GM23338 (cell line): ENCODE results near the gene CCL24. TPM values are rescaled to one million over a fixed set of nuclear protein-coding genes. Genes with fewer than 3 reads are reported as not detected.

Source experiments
- ATAC-seq: fragments of 200-7000 bp; cut with Tn5 transposase; 3 replicates; pipeline ENCODE4 v1.9.1; 2020
- DNase-seq: peaks from one replicate; pipeline ENCODE4 v3.0.0-alpha.2; 2015; ENCODE audit warnings: low spot score
- H2AFZ ChIP-seq: fragments of 200-600 bp; sonication (generic); 2 replicates; pipeline ENCODE4 v1.8.0; 2016; ENCODE audit warnings: antibody characterized with exemption, mild to moderate bottlenecking, moderate library complexity
- H3F3A ChIP-seq: fragments of 200-600 bp; sonication (generic); replicated peaks from 2 replicates; pipeline ENCODE4 v1.8.0; 2017; ENCODE audit warnings: antibody characterized with exemption, mixed run types, low read depth
- H3K27ac ChIP-seq: fragments of 200-600 bp; sonication (generic); 2 replicates; pipeline ENCODE4 v1.6.1; 2016; ENCODE audit warnings: low read depth
- H3K27me3 ChIP-seq: fragments of 200-600 bp; sonication (generic); 2 replicates; pipeline ENCODE4 v1.8.0; 2016; ENCODE audit warnings: mild to moderate bottlenecking, mixed run types, moderate library complexity; ENCODE audit not compliant: insufficient read depth
- H3K36me3 ChIP-seq: fragments of 200-600 bp; sonication (generic); 2 replicates; pipeline ENCODE4 v1.8.0; 2016; ENCODE audit warnings: mild to moderate bottlenecking; ENCODE audit not compliant: insufficient read depth
- H3K4me1 ChIP-seq: fragments of 200-600 bp; sonication (generic); 2 replicates; pipeline ENCODE4 v1.8.0; 2016; ENCODE audit warnings: mild to moderate bottlenecking, moderate library complexity; ENCODE audit not compliant: insufficient read depth
- H3K4me2 ChIP-seq: fragments of 200-600 bp; sonication (generic); 2 replicates; pipeline ENCODE4 v1.7.1; 2017; ENCODE audit warnings: mixed run types
- H3K4me3 ChIP-seq: fragments of 200-600 bp; sonication (generic); 2 replicates; pipeline ENCODE4 v1.6.1; 2016; ENCODE audit warnings: mixed run types
- H3K79me2 ChIP-seq: fragments of 200-600 bp; sonication (generic); replicated peaks from 2 replicates; pipeline ENCODE4 v1.8.0; 2017; ENCODE audit warnings: mild to moderate bottlenecking; ENCODE audit not compliant: insufficient read depth
- H3K9me2 ChIP-seq: fragments of 200-600 bp; sonication (generic); 2 replicates; pipeline ENCODE4 v1.8.0; 2017; ENCODE audit not compliant: insufficient read depth
- H4K20me1 ChIP-seq: fragments of 200-600 bp; sonication (generic); replicated peaks from 2 replicates; pipeline ENCODE4 v1.8.0; 2017; ENCODE audit warnings: mild to moderate bottlenecking; ENCODE audit not compliant: insufficient read depth
- H3K27ac Mint-ChIP-seq: 2 replicates; pipeline ENCODE4 v1.8.0; 2020; ENCODE audit warnings: inconsistent platforms, mild to moderate bottlenecking, moderate library complexity, mixed read lengths
- H3K27me3 Mint-ChIP-seq: 3 replicates; pipeline ENCODE4 v1.8.0; 2022; ENCODE audit warnings: low read depth, mild to moderate bottlenecking, moderate library complexity, mixed read lengths, inconsistent platforms; ENCODE audit not compliant: insufficient read depth, poor library complexity
- H3K36me3 Mint-ChIP-seq: 3 replicates; pipeline ENCODE4 v1.8.0; 2021; ENCODE audit warnings: low read depth, mild to moderate bottlenecking, inconsistent platforms, moderate library complexity, mixed read lengths
- H3K4me1 Mint-ChIP-seq: 3 replicates; pipeline ENCODE4 v1.8.0; 2020; ENCODE audit warnings: mild to moderate bottlenecking, inconsistent platforms, mixed read lengths
- H3K4me3 Mint-ChIP-seq: 3 replicates; pipeline ENCODE4 v1.8.0; 2021; ENCODE audit warnings: moderate library complexity, mild to moderate bottlenecking, inconsistent platforms, mixed read lengths
- H3K9me3 Mint-ChIP-seq: 3 replicates; pipeline ENCODE4 v1.8.0; 2020; ENCODE audit warnings: moderate library complexity, mild to moderate bottlenecking, inconsistent platforms, mixed read lengths
- CREB1 ChIP-seq: fragments of 250-450 bp; sonication (Bioruptor Pico); IDR thresholded peaks from 2 replicates; pipeline ENCODE4 v1.5.0; 2020; ENCODE audit warnings: low read depth, mild to moderate bottlenecking, moderate library complexity
- EZH2 ChIP-seq: fragments of 200-600 bp; sonication (generic); IDR thresholded peaks from one replicate; pipeline ENCODE4 v1.8.0; 2017; ENCODE audit warnings: antibody characterized with exemption, mild to moderate bottlenecking, low read depth; ENCODE audit not compliant: unreplicated experiment
- EZH2phosphoT487 ChIP-seq: fragments of 200-600 bp; sonication (generic); IDR thresholded peaks from one replicate; pipeline ENCODE4 v1.8.1; 2018; ENCODE audit warnings: antibody characterized with exemption; ENCODE audit not compliant: unreplicated experiment
- JUNB ChIP-seq: IDR thresholded peaks from one replicate; pipeline ENCODE4 v1.6.1; 2016; ENCODE audit warnings: antibody characterized with exemption; ENCODE audit not compliant: unreplicated experiment
- NANOG ChIP-seq: IDR thresholded peaks from 2 replicates; pipeline ENCODE4 v1.6.1; 2016; ENCODE audit warnings: antibody characterized with exemption, borderline replicate concordance
- POLR2AphosphoS5 ChIP-seq: IDR thresholded peaks from 2 replicates; pipeline ENCODE4 v1.6.1; 2016; ENCODE audit warnings: antibody characterized with exemption, low read depth
- REST ChIP-seq: IDR thresholded peaks from one replicate; pipeline ENCODE4 v1.6.1; 2018; ENCODE audit warnings: antibody characterized with exemption; ENCODE audit not compliant: unreplicated experiment
- STAT1 ChIP-seq: IDR thresholded peaks from one replicate; pipeline ENCODE4 v1.6.1; 2016; ENCODE audit warnings: antibody characterized with exemption; ENCODE audit not compliant: unreplicated experiment
- ZNF114 ChIP-seq: fragments of 250-450 bp; sonication (Bioruptor Pico); IDR thresholded peaks from 2 replicates; pipeline ENCODE4 v1.5.0; 2020; ENCODE audit warnings: mild to moderate bottlenecking, moderate library complexity
- ZNF331 ChIP-seq: fragments of 250-450 bp; sonication (Bioruptor Pico); IDR thresholded peaks from 2 replicates; pipeline ENCODE4 v1.5.0; 2020; ENCODE audit warnings: low read depth, mild to moderate bottlenecking, moderate library complexity
- ZNF462 ChIP-seq: fragments of 250-450 bp; sonication (Bioruptor Pico); IDR thresholded peaks from 2 replicates; pipeline ENCODE4 v1.5.0; 2020; ENCODE audit warnings: mild to moderate bottlenecking, moderate library complexity
- polyA plus RNA-seq: library from polyadenylated mRNA; unstranded; fragments of >200 nt; fragmentation: Nextera tagmentation; extraction: Ambion mirVana; gene quantifications from 2 replicates; pipeline ENCODE4 v1.2.1, GENCODE V29; 2016
- total RNA-seq: library from RNA; depleted of rRNA; stranded (reverse); fragments of >200 nt; shearing (Covaris generic); gene quantifications from 2 replicates; pipeline ENCODE4 v1.2.3, GENCODE V29; 2014
- TF ChIP-seq, protein P1 (sequence below), 2 experiments: fragments of 200-600 bp in 1 of 2; sonication (generic) in 1 of 2; conservative IDR thresholded peaks; 2 replicates each; pipeline versions ENCODE4 v1.5.1 to v1.6.1; 2016 to 2017; ENCODE audit warnings: antibody characterized with exemption in 2 of 2, low read depth in 2 of 2, mild to moderate bottlenecking in 2 of 2, moderate library complexity in 1 of 2
- TF ChIP-seq, protein P2 (sequence below): IDR thresholded peaks from 2 replicates; pipeline ENCODE4 v1.6.1; 2016; ENCODE audit warnings: antibody characterized with exemption

CCL24 gene
- total and polyA plus RNA-seq, 2 experiments from 2014 or later = not detected

DNA sequence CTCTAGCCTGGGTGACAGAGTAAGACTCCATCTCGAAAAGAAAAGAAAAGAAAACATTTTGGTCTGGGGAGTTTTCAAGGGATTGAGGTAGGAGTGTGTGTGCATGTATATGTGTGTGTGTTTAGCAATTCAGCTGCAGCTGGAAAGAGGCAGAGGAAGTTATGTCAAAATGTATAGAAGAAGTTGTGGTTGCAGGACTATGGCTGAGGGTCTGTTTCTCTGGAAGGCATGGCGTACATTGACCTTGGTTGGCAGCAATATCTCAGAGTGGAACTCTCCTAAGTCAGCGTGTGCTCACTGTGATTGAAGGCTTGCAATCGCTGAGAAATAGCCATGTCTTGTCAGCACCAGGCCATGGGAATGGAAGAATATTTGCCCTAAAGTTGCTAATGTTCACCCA lies 36.6 kb upstream of the CCL24 start:
- no peaks in the 10 kb centered on the region for H3K4me1 Mint-ChIP-seq
- Histone ChIP-seq H4K20me1 (no peaks in the 10 kb centered on the region), H3F3A (no peaks in the 10 kb centered on the region), H3K27me3 (no peaks in the 10 kb centered on the region), H3K36me3 (no peaks in the 10 kb centered on the region), H2AFZ (no peak overlapping the region), H3K79me2 (no peaks in the 10 kb centered on the region), H3K27ac (no peak overlapping the region), H3K4me3 (no peak overlapping the region), H3K9me2 (no peaks in the 10 kb centered on the region), H3K4me1 (no peaks in the 10 kb centered on the region), H3K4me2 (no peak overlapping the region)
- ATAC-seq = no peak
- no peak overlapping the region for H3K4me3 Mint-ChIP-seq
- TF ChIP-seq EZH2phosphoT487 = no peak
- TF ChIP-seq NANOG = no peak
- no peak for TF ChIP-seq POLR2AphosphoS5
- TF ChIP-seq REST = no peak
- TF ChIP-seq, protein P1, sequence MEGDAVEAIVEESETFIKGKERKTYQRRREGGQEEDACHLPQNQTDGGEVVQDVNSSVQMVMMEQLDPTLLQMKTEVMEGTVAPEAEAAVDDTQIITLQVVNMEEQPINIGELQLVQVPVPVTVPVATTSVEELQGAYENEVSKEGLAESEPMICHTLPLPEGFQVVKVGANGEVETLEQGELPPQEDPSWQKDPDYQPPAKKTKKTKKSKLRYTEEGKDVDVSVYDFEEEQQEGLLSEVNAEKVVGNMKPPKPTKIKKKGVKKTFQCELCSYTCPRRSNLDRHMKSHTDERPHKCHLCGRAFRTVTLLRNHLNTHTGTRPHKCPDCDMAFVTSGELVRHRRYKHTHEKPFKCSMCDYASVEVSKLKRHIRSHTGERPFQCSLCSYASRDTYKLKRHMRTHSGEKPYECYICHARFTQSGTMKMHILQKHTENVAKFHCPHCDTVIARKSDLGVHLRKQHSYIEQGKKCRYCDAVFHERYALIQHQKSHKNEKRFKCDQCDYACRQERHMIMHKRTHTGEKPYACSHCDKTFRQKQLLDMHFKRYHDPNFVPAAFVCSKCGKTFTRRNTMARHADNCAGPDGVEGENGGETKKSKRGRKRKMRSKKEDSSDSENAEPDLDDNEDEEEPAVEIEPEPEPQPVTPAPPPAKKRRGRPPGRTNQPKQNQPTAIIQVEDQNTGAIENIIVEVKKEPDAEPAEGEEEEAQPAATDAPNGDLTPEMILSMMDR (conservative IDR thresholded peaks at IDR 0.05; ENCODE audit: low read depth in 2 of 2) = no peak
- TF ChIP-seq ZNF331 (CRISPR knock-in tag) = no peak
- no peak for TF ChIP-seq ZNF462 (CRISPR knock-in tag)
- no peak for TF ChIP-seq ZNF114
- TF ChIP-seq, protein P2, sequence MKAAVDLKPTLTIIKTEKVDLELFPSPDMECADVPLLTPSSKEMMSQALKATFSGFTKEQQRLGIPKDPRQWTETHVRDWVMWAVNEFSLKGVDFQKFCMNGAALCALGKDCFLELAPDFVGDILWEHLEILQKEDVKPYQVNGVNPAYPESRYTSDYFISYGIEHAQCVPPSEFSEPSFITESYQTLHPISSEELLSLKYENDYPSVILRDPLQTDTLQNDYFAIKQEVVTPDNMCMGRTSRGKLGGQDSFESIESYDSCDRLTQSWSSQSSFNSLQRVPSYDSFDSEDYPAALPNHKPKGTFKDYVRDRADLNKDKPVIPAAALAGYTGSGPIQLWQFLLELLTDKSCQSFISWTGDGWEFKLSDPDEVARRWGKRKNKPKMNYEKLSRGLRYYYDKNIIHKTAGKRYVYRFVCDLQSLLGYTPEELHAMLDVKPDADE = no peak
- TF ChIP-seq STAT1 = no peak
- TF ChIP-seq EZH2 = no peak
- no peak for TF ChIP-seq CREB1 (CRISPR knock-in tag)
- no peak for TF ChIP-seq JUNB
- DNase-seq = no peak
- H3K36me3 Mint-ChIP-seq = no peaks in the 10 kb centered on the region; the same call in 2 of the 3 replicates
- H3K27me3 Mint-ChIP-seq = peaks cover 2% of the 10 kb centered on the region
- no peak overlapping the region for H3K27ac Mint-ChIP-seq
- peaks cover 2% of the 10 kb centered on the region; the same call in 1 of the 3 replicates for H3K9me3 Mint-ChIP-seq
